GM21786 (cell line): Measurements from ENCODE around the gene MSL3B.

Experiments used
- ATAC-seq: cut with Tn5 transposase; IDR thresholded peaks from one replicate; pipeline ENCODE4 v1.9.1; 2021; ENCODE audit not compliant: unreplicated experiment

Gene MSL3B

DNA sequence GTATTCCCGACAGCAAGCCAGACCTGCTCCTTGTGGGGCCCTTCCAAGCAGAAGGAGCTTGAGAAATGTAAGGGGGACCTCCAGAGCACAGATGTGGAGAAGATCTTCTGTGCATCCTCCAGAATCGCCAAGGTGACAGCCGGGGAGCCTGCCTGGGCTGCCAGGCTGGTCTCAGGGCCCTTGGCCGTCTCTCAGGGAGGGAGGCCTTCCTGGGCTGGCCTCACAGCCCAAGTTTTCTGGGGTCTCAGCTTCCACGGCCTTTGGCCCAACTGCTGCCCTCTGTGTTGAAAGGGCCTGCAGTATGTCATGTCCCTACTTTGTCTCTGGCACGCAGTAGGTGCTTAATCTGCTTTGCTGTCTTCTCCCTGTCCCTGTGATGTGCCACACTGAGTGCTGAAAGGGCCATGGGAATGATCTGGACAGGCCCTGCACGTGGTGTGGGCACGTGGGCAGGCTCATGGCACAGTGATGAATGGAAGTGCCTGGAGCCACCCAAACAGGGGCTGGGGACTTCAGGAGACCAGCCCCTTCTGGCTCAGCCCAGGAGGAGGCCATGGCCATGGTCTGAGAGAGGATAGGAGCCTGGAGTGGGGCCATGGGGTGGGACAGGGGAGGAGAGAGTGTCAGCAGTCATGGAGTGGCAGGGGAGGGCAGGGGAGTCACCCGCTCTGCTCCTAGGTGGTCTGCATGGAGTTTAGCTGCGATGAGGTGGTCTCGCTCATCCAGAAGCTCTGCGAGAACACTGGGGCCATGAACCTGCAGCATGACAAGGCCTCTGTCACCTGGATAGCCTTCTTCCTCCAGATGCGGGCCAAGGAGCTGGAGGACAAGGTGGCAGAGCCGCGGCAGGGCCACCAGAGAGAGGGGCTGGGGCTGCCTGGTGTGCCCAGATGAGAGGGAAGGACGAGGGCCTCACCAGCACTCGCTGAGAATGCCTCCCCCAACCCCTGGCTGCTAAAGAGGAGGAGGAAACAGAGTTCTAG, 49.3 kb downstream of the MSL3B start:
- ATAC-seq, result no peak

DNA sequence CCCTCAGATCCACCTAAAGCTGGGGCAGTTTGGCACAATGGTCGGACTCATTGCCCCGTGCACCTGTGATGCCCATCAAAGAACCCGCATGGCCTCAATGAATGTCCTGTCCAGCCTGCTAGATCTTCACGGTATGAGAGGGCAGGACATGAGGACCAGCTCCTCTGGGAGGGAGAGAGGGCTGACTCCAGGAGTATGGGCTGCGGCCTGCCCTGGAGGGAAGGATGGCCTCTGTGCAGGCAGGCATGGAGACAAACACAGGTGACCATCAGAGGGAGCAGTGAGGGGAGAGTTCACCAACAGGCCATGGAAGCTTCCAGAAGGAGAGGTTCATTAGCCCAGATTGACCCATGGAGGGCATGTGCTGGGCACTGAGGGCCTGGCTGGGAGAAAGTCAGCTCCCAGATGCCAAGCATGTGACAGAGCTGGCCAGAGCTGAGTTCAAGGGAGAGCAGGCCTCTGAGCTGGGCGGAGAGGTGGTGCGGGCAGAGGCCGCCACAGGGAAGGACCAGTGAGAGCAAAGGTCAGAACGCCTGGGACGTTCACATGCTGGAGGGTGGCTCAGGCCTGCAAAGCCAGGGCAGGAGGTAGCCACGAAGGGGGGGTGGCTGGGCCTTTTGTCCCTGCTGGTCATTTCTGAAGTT, 50.1 kb downstream of the MSL3B start:
- ATAC-seq, result no peak

- no peak for ATAC-seq
Measured at GRCh38 chr2:233817361-233817911, 50.8 kb downstream of the MSL3B start.

- no peak for ATAC-seq
Measured at GRCh38 chr2:233816771-233817170, 51.4 kb downstream of the MSL3B start.

- no peak for ATAC-seq
Measured at GRCh38 chr2:233816334-233816733, 51.9 kb downstream of the MSL3B start.

- no peak for ATAC-seq
Measured at GRCh38 chr2:233815861-233816260, 52.3 kb downstream of the MSL3B start.
